MV-4-11 (cell line): ENCODE data around the gene MPV17.
"Not testable (repeated sequence)": the region's sequence is repeated elsewhere in the genome, so short reads cannot be mapped to it uniquely, and the experiment has no call there.

Experiments used
- DNase-seq: peaks from one replicate; lab custom pipeline; 2025; lab: John Stamatoyannopoulos, UW

Gene MPV17

DNA sequence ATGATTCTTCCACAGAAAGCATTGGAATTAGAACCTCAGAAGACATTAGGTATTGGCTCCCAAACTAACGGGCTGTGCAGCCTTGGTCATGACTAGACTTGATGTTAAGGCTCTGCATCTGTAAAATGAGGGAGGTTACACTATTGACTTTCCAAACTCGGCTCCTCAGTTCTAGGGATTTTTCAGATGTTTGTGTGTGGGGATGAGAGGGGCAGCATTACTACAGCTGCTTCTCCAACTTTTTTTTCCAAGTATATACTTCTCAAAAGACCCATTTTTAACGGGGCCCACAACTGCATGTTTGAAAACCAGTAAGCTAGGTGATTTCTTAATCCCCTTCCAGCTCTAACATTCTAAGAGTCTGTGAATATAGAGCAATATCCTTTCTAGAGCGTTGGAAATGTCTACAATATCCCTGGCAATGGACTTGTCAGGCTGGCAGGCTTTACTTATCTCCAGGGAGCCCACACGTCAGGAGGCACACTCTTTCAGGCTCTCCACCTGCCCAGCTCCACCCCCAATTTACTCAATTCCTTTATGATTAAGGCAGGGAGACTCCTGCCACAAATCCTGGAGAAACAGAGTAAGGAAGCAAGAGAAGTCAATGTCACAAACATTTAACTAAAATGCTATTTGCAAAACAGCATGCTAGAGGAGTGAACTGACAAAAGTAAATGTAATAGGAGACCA lies 844 bp upstream of the MPV17 start:
- no peak for DNase-seq

DNA sequence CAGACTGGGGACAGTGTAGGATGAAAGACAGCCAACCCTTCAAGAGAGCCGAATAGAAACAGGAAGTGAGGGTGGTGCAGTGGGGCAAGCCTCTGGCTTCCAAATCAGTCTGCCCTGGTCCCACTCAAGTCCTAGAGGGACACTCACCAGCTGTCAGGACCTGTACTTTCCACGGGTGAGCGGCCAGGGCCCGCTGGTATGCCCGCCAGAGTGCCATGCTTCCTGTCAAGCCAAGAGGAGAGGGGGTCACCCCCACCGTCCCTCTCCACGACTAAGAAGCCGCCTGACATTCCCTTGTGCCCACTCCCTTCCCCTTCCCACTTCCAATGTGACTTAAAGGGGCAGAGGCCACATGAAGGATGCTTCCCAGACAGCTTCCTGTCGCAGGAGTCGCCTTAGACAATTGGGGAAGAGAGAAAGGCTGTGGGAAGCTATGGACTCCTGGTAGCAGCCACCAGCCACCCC lies 564 bp downstream of the MPV17 start:
- peak; percentile 60 for DNase-seq

DNA sequence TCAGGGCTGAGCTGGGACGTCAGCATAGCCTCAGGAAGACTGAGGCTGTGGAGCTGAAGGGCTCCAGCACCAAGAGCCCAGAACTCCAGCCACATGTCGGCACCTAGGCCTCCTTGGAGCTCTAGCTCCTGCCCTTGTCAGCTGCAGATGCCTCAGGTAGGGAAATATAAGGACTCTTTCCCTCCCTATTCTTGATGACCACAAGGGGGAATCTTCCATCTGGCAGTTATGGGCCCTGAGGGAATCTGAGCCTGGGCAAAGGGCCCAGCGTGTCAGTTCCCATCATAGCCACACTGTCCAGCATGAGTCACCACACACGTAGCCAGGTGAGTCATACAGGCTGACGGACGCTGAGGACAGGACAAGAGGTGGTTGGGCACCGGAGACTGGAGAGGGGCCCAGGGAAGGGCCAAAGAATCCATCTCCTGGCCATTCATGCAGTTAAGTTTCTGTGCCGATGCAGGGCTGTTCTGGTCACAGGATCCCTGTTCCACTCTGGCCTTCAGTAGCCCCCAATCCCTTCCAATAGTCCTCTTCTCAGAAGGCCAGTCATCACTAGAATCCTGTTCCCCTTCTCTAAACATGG lies 1.8 kb downstream of the MPV17 start:
- DNase-seq, result peak; percentile 32

DNA sequence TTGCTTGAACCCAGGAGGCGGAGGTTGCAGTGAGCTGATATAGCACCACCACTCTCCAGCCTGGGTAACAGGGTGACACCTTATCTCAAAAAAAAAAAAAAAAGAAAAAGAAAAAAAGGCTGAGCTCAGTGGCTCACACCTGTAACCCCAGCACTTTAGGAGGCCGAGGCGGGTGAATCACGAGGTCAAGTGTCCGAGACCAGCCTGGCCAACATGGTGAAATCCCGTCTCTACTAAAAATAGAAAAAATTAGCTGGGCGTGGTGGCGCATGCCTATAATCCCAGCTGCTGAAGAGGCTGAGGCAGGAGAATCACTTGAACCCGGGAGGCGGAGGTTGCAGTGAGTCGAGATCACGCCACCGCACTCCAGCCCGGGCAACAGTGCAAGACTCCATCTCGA lies 3.1 kb downstream of the MPV17 start:
- DNase-seq, result not testable (repeated sequence)

DNA sequence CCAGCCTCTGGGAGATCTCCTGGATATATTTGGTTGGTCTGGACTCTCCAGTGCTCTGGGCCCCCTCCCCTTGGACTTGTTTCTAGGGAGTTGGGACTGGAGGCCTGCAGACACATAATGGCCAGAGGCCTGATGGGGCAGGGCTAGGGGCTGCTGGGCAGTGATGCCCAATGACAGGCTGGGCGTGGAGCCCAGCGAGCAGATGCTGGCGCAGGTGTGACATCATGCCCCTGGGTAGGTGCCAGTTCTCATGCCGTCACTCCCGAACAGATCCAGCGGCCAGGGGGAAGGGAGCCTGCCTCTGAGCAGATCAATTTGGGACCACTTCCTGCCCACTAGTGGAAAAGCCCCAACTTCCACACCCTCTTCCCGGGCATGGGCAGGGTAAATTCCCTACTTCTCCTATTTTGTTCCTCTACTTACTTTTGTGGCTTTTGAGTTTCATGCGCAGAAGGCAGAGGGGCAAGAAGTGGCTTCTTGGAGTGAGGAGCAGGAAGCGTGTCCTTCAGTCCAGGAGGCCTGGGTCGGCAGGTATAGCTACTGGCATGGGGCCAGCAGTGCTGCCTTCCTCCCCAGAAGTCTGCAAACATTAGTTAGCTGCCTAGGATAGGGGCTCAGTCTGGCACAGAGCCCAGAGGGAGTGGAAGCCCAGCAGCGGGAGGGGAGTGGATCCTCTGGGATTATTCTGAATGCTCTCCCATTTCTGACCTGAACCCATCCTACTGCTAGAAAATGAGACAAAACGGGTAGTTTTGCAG lies 6.1 kb downstream of the MPV17 start:
- DNase-seq, result no peak

DNA sequence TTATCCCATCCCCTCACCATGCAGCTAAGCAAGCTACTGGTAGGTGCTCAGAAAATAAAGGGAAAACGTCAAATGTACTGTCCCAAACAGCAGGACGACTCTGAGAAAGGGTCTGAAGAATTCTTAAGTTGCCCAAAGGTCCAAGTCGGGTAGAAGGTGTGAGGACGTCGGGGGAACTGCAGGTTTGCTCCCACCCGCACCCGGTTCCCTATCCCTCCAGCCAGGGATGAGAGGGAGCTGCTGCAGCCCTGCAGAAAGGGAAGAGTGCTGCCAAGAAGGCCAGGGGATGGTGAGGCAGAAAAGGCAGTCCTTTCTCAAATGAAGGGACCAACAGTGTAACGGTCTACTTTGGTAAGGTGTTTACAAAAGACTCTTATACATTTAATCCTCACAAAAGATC lies 7.8 kb downstream of the MPV17 start:
- DNase-seq, result no peak

DNA sequence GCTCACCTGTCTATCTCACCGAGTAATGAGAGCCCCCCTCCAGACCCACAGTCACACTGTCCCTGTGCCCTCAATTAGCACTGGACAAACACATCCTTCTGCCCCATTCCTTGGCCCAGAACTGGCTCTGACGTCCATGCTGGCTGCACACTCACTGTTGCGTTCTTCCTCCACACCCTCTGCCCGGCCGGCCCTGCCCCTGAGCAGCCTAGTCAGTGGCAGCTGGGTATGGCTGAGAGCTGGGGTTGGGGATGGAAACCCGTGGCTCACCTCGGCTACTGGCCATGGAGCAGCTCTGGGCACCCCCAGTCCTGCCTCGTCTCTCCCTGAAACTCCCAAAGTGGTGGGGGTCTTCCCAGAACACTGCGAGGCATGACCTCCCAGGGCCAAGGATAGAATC lies 8.2 kb downstream of the MPV17 start:
- DNase-seq, result no peak

DNA sequence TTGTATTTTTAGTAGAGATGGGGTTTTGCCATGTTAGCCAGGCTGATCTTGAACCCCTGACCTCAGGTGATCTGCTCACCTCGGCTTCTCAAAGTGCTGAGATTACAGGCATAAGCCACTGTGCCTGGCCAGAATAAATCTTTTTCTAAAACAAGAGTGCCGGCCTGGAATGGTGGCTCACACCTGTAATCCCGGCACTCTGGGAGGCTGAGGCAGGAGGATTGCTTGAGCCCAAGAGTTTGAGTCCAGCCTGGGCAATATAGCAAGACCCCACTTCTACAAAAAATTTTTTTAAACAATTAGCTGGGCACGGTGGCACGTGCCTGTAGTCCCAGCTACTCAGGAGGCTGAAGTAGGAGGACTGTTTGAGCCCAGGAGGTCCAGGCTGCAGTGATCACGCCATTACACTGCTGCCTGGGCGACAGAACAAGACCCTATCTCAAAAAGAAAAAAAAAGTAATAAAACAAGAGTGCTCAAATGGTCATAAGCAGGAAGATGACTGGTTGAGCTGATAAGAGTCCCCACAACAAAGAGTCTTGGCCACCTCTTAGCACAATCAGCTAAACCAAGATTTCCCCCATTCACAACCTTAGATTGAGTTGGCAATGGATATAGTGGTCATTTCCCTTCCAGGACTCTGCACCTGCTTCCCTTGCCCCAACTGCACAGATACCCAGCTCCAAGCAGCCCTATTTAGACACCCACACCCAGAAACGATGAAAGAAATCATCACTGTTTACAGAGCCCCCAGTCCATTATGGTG lies 8.8 kb downstream of the MPV17 start:
- no peak for DNase-seq

DNA sequence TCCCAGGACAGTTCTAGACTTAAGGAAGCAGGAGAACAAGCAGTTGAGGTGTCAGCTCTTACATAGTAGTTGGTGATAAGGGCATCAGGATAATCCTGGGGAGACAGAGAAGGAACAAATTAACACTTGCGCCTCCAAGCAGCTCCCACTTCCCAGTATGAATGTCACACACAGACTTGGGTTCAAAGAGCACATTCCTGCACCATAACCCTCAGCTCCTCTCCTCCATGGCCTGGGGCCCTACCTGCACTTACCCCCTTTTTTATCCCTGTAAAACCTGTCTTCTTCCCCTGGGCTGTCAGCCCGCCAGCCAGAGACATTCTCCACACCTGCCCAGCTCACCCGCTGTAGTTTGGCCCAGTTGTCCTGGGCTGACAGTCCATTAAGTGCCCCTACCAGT lies 10.7 kb downstream of the MPV17 start:
- no peak for DNase-seq

DNA sequence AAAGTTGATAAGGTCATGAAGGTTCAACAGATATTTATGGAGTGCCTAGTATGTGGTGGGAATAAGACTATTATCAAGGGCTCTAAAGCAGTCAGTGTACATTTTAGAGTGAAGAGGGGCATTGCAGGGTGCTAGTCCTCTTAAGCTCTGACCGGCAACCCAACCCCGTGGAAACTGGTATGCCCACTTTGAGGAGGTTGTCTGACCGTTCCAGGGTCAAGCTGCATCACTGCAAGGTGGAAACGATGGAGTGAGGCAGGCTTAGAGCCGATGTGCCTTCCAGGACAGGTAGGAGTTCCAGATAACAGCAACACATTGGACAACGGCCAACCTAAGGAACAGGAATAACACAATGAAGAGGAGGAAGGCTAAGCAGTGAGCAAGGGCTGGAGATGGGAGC lies 13.2 kb downstream of the MPV17 start:
- no peak for DNase-seq

DNA sequence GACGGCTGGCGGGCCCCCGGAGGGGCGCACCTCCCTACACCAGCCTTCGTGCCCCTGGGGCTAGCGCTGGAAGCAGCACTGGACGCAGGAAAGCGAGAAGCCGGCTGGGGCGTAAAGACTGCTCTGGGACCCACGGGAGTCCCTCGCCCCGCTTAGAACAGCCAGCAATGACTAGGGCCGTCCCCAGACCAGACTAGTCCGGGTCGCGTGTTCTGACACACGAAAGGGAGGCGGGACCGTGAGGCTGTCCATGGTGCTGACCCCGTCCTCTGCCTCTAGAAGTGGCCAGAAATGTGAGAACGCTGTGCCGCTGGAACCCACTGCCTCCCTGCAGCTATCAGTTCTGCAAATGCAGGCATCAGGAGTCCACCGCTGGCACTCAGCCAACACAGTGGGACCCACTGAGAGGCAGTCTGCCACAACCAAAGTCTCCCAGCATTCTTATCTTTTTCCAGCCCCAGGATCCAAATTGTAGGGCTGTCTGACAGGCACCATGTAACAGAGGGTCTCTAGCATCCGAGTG lies 14.5 kb downstream of the MPV17 start, which contains the start of gene UCN:
TSS of gene UCN (minus strand) at position 87 of the 523 bp plus-strand sequence. CDS start 550 bp downstream, outside the sequence.
- no peak for DNase-seq

DNA sequence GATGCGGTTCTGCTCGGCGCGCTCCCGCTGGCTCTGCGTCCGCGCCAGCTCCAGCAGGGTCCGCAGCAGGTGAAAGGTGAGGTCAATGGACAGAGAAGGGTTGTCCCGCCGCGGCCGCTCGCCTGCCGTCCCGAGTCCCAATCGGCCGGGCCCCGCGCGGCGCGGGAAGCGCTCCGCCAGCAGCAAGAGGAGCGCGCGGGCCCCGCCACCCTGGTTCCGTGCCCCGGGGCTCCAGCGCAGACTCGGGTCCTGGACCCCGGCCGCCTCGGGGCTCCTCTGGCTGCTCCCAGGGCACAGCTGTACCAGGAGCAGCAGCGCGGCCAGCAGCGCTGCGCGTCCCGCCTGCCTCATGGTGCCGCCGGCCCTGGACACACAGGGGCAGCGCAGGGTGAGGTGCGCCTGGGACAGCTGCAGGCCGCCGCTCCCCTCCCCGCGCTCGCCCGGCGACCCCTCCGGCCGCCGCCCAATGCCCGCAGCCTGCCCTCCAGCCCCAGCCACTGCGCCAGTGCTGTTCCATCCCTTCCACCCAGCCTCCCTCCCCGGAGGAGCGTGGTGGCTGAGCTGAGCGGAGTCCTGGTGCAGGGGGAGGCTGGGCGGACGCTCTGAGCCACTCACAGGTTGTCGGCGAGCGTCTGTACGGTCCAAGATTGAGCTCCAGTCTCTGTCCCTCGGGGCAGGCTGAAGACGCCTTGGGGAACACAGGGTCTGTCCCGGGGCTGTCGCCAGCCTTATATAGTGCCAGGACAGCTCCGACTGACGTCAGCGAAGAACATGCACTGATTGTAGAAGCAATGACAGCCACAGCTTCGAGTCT lies 15.1 kb downstream of the MPV17 start:
- no peak for DNase-seq

DNA sequence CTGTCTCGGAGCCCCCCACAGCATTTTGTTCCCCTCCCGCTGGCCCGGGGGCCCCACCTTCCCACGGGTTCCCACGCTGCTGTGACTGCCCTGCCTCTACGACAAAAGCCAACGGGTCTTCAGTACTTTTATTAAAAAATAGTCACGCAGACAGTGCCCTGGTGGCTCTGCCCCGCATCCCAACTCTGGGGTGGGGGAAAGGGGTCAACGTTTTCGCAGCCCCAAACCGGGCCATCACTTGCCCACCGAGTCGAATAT lies 15.7 kb downstream of the MPV17 start:
- no peak for DNase-seq

DNA sequence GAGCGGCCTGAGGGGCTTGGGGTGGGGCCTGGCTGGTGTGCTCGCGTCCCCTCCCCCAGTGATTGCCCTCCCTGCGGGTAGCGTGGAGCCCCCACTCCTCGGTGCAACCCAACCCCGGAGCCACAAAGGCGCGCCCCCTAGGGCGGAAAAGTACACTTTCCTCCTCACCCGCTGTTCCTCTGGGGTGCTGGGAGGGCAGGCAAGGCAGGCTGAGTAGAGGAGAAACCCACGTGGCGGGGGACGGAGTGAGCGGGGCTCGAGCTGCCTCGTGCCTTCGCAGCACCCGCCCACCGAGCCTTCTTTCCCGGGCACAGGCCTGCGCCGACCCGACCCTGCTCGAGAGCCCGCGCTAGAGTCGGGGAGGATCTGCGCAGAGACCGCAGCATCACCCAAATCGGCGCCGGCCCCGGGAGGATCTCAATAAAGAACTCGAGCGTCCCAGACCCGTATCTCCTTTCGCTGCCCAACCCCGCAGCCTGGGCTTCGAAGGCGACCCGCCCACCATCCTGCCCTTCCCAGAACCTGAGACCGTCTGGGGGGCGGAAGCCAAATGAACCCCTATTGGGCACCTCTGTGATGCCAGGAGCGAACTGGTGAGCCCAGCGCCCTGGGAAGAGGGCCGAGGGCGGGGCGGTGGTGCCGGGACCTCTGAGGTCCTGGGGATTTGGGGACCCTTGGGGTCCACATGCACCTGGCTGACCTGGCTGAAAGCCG lies 16.2 kb downstream of the MPV17 start:
- no peak for DNase-seq

DNA sequence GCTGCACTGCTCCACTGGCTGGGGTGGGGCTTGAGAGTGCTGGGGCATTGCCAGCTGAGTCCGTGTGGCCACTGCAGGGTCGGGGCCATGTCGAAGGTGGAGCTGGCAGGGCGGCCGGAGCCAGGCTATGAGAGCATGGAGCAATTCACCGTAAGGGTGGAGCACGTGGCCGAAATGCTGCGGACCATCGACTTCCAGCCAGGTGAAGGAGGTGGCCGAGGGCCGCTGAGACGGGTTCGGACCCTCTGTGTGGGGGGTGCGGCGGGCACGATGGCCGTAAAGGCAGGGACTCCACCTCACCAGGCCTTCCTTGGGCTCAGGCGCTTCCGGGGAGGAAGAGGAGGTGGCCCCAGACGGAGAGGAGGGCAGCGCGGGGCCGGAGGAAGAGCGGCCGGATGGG lies 16.8 kb downstream of the MPV17 start:
- DNase-seq, result no peak

DNA sequence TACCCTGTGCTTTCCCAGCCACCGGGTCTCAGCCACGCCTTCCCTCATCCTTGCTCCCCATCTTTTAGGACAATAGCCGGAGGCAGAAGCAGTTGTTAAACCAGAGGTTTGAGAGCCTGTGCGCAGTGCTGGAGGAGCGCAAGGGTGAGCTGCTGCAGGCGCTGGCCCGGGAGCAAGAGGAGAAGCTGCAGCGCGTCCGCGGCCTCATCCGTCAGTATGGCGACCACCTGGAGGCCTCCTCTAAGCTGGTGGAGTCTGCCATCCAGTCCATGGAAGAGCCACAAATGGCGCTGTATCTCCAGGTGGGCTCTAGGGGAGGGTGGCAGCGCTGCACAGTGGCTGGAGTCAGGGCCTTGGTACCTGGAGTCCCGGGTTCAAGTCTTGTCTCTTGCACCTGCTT lies 17.4 kb downstream of the MPV17 start:
- DNase-seq, result no peak

DNA sequence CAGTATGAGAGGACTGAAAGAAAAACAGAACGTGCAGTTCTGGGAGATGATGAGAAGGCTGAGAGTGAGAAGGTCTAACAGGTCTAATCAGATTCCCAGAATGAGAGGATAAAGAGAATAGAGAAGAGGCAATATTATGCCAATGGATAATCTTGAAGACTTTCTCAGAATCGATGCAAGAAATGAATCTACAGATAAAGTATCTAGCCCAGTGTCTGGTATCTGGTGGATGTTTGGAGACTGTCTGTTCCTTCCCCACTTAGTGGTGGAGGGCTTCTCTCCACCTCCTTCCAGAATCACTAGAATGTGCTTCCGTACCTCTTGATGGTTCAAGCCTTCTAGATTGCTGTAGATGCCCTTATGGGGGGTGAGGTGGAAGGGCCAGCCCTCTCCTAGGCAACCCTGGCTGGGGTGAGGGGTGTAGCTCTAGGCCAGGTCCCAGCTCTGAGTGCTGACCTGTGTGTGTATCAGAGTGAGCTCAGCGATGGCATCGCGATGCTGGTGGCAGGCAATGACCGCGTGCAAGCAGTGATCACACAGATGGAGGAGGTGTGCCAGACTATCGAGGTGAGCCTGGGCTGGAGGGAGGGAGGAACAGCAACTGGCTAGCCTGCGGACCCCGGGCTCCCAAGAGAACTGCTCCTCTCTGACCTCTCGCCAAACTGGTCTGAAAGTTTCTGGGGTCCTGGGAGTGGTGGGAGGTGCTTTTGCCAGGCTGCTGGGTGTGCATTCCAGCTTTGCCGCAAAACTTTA lies 18.2 kb downstream of the MPV17 start:
- no peak for DNase-seq

DNA sequence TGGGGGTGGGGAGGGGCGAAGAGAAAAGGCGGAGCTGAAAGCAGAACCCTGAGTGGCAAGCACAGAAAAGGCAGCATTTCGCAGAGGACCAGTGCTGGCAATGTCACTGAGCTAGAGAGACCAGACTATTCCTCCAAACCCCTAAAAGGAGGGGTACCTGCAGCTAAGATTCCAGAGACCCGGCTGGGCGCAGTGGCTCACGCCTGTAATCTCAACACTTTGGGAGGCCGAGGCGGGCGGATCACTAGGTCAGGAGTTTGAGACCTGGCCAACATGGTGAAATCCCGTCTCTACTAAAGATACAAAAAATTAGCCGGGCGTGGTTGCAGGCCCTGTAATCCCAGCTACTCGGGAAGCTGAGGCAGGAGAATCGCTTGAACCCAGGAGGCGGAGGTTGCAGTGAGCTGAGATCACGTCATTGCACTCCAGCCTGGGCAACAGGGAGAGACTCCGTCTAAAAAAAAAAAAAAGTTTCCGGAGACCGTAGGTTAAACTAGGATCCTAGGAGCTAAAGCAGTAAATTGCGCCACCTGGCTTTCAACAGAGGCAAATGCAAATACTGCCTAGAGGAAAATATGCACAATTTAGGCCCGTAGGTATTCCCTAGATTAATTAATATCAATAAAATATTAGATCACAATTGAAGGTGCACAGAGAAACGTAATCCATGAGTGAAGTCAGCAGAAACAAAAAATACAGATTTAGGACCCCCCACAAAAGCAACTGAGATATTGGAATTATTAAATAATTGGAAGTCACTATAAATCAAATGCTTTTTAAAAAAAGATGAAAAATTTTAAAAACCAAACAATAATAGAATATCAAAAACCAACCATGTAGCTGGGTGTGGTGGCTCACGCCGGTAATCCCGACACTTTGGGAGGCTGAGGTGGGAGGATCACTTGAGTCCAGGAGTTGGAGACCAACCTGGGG lies 19.5 kb downstream of the MPV17 start:
- peak; percentile 80 for DNase-seq

DNA sequence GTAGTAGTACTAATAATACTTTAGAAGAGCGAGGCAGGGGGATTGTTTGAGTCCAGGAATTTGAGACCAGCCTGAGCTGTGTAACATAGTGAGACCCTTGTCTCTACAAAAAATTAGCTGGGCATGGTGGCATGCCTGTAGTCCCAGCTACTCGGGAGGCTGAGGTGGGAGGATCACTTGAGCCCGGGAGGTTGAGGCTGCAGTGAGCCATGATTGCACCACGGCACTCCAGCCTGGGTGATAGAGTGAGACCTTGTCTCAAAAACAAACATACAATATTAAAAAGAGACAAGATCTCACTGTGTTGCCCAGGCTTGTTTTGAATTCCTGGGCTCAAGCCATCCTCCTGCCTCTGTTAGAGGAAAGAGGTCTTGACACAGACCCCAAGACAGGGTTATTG lies 22.3 kb downstream of the MPV17 start:
- not testable (repeated sequence) for DNase-seq
